GM18951 (cell line): ENCODE measurements around the gene QPRT.
"Not testable (repeated sequence)": the region's sequence is repeated elsewhere in the genome, so short reads cannot be mapped to it uniquely, and the experiment has no call there.

Experiments
- POLR2A ChIP-seq: IDR thresholded peaks from 4 replicates; pipeline ENCODE4 v1.6.1; 2011; ENCODE audit warnings: mild to moderate bottlenecking; ENCODE audit not compliant: insufficient read length, insufficient read depth; ENCODE audit errors: extremely low read depth
- in situ Hi-C: fragments of 300-500 bp; cut with MboI; formaldehyde crosslinking; loops from one replicate; pipeline ENCODE4 v1.12.0; 2022; ENCODE audit warnings: low sequenced_read_pairs, mixed read lengths, inconsistent platforms; ENCODE audit not compliant: unreplicated experiment

The QPRT gene

GRCh38 chr16:29730649-29731048 is 51.7 kb downstream of the QPRT start:
- in situ Hi-C loops, result no loop called here
- TF ChIP-seq POLR2A, result no peak

- in situ Hi-C loops, result not testable (repeated sequence)
Measured at GRCh38 chr16:29731768-29732601, 53.0 kb downstream of the QPRT start.

- in situ Hi-C loops, result no loop called here
- TF ChIP-seq POLR2A, result no peak
Measured at GRCh38 chr16:29734786-29735185, 55.8 kb downstream of the QPRT start.

GRCh38 chr16:29736112-29736511 is 57.1 kb downstream of the QPRT start:
- in situ Hi-C loops, result no loop called here
- TF ChIP-seq POLR2A, result no peak

- TF ChIP-seq POLR2A, result no peak
- in situ Hi-C loops, result no loop called here
Measured at GRCh38 chr16:29736764-29737163, 57.8 kb downstream of the QPRT start.

GRCh38 chr16:29737713-29738112 is 58.7 kb downstream of the QPRT start:
- in situ Hi-C loops, result no loop called here
- no peak for TF ChIP-seq POLR2A

GRCh38 chr16:29738514-29738913 is 59.5 kb downstream of the QPRT start:
- in situ Hi-C loops, result no loop called here
- no peak for TF ChIP-seq POLR2A

DNA sequence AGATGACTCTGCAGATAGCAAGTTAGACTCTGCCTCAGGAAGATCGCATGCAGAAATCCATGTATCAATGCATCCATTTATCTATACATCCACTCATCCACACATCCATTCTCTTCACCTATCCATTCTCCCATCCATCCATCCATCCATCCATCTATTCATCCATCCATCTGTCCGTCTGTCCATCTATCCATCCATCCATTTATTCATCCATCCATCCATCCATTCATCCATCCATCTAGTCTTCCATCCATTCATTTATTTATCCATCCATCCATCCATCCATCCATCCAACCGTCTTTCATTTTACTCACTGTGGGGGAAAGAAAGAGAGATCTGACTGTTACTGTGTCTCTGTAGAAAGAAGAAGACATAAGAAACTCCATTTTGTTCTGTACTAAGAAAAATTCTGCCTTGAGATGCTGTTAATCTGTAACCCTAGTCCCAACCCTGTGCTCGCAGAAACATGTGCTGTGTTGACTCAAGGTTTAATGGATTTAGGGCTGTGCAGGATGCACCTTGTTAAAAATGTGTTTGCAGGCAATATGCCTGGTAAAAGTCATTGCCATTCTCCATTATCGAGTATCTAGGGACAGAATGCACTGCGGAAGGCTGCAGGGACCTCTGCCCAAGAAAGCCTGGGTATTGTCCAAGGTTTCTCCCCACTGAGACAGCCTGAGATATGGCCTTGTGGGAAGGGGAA is 61.1 kb downstream of the QPRT start:
- in situ Hi-C loops, result not testable (repeated sequence)

- in situ Hi-C loops, result not testable (repeated sequence)
Measured at GRCh38 chr16:29740630-29741015, 61.6 kb downstream of the QPRT start.

DNA sequence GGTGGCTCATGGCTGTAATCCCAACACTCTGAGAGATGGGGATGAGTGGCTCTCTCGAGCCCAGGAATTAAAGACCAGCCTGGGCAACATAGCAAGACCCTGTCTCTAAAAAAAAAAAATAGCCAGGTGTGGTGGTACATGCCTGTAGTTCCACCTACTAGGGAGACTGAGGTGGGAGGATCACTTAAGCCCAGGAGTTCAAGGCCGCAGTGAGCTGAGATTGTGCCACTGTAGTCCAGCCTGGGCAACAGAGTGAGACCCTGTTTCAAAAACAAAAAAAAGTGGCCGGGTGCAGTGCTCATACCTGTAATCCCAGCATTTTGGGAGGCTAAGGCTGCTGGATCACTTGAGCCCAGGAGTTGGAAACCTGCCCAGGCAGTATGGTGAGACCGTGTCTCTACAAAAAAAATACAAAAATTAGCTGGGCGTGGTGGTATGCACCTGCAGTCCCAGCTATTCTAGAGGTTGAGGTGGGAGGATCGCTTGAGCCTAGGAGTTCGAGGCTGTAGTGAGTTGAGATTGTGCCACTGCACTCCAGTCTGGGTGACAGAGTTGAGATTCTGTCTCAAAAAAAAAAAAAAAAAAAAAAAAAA is 63.8 kb downstream of the QPRT start:
- no peak for TF ChIP-seq POLR2A
- in situ Hi-C loops, result no loop called here

DNA sequence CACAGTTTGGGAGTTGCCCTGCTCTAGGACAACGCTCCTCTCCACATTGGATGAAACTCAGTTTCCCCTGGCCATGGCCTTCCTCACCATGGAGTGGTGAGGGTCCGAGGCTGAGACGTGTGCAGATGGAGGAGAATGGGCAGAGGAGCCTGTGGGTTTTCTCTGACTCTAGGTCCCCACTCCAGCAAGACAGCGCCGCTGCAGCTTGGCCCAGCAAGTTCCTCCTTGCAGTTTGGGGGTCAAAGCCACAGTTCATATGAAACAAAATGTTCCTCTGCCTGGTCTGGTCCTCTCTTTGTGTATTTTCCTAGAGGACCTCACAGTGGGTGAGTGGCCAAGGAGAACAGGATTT is 64.5 kb downstream of the QPRT start:
- no peak for TF ChIP-seq POLR2A
- in situ Hi-C loops, result no loop called here

GRCh38 chr16:29743827-29744531 is 65.0 kb downstream of the QPRT start:
- no peak for TF ChIP-seq POLR2A
- in situ Hi-C loops, result no loop called here

GRCh38 chr16:29744541-29745101 is 65.6 kb downstream of the QPRT start:
- no peak for TF ChIP-seq POLR2A
- in situ Hi-C loops, result no loop called here
